Posterior vena cava (tissue), 2 donors: ENCODE measurements around the gene PON3. TPM values are rescaled to one million over a fixed set of nuclear protein-coding genes. Genes with fewer than 3 reads are reported as not detected.

Experiments used
- DNase-seq: peaks from one replicate; pipeline ENCODE4 v3.0.0-alpha.2; 2020; ENCODE audit warnings: low spot score
- intact Hi-C, 2 donors: fragments of 100-400 bp; cut with DNase I; formaldehyde crosslinking; loops; one replicate each; pipeline versions ENCODE4 v1.14.1 to v1.14.2; 2022 to 2023
- total RNA-seq, 2 donors: library from RNA; stranded (reverse); fragmentation: NEBNext Ultra II Directional; extraction: Animal tissue kit (Norgen Biotek cat#: 25700); gene quantifications; one replicate each; pipeline ENCODE4 v1.2.1, GENCODE V29; 2021
- donor health status: DM: yes; HTN: yes; CAD: no.
- donor health status: DM: yes; HTN: yes; CAD: no.

The PON3 gene
- total RNA-seq, 2 donors from 2014 or later: 0.74 to 0.90 TPM

- DNase-seq: no peak
- intact Hi-C loops: no loop called here
Measured at GRCh38 chr7:95317966-95318365, 78.2 kb downstream of the PON3 start.

- no peak for DNase-seq
- intact Hi-C loops: no loop called here
Measured at GRCh38 chr7:95317546-95317945, 78.6 kb downstream of the PON3 start.

GRCh38 chr7:95316588-95316987 lies 79.6 kb downstream of the PON3 start:
- DNase-seq: no peak
- intact Hi-C loops: no loop called here

- DNase-seq: peak; percentile 60
- intact Hi-C loops: no loop called here
Measured at GRCh38 chr7:95312561-95312960, 83.6 kb downstream of the PON3 start.

GRCh38 chr7:95311389-95311788 lies 84.8 kb downstream of the PON3 start:
- DNase-seq: no peak
- intact Hi-C loops: no loop called here

GRCh38 chr7:95309951-95310350 lies 86.2 kb downstream of the PON3 start:
- no peak for DNase-seq
- intact Hi-C loops: no loop called here

Other genes starting within 250 kb of the PON3 start
- not detected for gene PON1, start 71.8 kb downstream of the PON3 start, total RNA-seq
- 10 to 100 TPM; 39.1 to 49.8 TPM for gene PON2, start 38.7 kb upstream of the PON3 start, total RNA-seq
- under 1 TPM in 1 of 2 donors, not detected in 1; 0.24 TPM for gene ASB4, start 89.6 kb upstream of the PON3 start, total RNA-seq
- gene PDK4, start 200.1 kb upstream of the PON3 start, total RNA-seq: 100 to 1,000 TPM in 1 of 2 donors, 10 to 100 TPM in 1; 66.4 to 433 TPM